Bronchial epithelial cell (primary cell): ENCODE data around the gene DUSP8. TPM values are rescaled to one million over a fixed set of nuclear protein-coding genes. Genes with fewer than 3 reads are reported as not detected.

Experiments used
- DNase-seq: peaks from one replicate; pipeline ENCODE4 v3.0.0-alpha.2; 2010; ENCODE audit warnings: low read depth
- FAIRE-seq: peaks from 2 replicates; lab custom pipeline; 2011; peaks lifted over from hg19 to GRCh38; lab: Jason Lieb, UNC
- H3K27me3 ChIP-seq: 2 replicates; pipeline ENCODE4 v1.5.1; 2011; ENCODE audit warnings: low read length; ENCODE audit not compliant: control insufficient read depth, insufficient read depth
- H3K36me3 ChIP-seq: 2 replicates; pipeline ENCODE4 v1.5.1; 2011; ENCODE audit warnings: low read length; ENCODE audit not compliant: control insufficient read depth, insufficient read depth
- H3K4me3 ChIP-seq: 2 replicates; pipeline ENCODE4 v1.5.1; 2011; ENCODE audit warnings: mild to moderate bottlenecking, low read depth, low read length, control low read depth
- total RNA-seq: library from RNA; depleted of rRNA; stranded (reverse); fragments of >200 nt; gene quantifications from 2 replicates; pipeline ENCODE4 v1.2.1, GENCODE V29; 2014
- TF ChIP-seq, protein P1 (sequence below): IDR thresholded peaks from 2 replicates; pipeline ENCODE4 v1.5.1; 2011; ENCODE audit warnings: mild to moderate bottlenecking, moderate library complexity, low read length, control low read depth, inconsistent platforms; ENCODE audit not compliant: insufficient read depth, severe bottlenecking

Gene DUSP8
- total RNA-seq, 1 donor from 2014 or later = 0.26 TPM

DNA sequence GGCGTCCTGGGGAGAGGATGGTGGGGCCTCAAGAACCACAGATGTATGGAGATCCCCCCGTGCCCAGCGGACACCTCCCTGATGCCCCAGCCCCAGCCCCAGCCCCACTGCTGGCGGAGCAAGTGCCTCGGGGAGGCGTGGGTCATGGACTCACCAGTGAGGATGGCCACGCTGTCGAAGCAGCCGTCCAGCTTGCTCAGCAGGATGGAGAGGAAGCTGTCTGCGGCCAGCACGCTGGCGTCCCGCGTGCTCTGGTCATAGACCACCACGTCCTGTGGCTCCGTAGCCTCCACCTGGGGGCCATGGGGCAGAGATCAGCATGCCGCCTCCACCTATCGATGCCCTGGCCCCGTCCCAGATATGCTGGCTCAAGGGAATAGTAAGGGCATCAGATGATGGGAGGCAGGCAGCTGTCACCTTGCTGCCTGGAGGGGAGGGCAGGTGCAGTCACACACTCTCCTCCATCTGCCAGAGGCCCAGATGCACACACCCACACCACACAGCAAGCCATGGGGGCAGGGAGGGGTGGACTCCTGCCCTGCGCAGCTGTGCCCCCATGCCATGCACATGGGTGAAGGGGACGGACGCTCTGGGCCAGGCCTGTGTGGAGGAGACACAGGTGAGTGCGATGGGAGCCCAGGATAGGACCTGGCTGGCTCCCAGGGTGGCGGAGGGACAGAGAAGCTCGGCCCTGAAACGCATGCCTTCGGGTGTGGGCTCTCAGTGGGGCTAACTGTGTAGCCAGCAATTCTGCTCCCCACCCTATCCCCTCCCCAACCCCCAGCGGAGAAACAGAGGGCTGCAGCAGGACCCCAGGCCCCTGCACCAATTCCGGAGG, 8.2 kb downstream of the DUSP8 start:
- Histone ChIP-seq H3K4me3 (no peak overlapping the region), H3K27me3 (peaks cover 2% of the 10 kb centered on the region), H3K36me3 (no peaks in the 10 kb centered on the region)
- DNase-seq = no peak
- TF ChIP-seq, protein P1, sequence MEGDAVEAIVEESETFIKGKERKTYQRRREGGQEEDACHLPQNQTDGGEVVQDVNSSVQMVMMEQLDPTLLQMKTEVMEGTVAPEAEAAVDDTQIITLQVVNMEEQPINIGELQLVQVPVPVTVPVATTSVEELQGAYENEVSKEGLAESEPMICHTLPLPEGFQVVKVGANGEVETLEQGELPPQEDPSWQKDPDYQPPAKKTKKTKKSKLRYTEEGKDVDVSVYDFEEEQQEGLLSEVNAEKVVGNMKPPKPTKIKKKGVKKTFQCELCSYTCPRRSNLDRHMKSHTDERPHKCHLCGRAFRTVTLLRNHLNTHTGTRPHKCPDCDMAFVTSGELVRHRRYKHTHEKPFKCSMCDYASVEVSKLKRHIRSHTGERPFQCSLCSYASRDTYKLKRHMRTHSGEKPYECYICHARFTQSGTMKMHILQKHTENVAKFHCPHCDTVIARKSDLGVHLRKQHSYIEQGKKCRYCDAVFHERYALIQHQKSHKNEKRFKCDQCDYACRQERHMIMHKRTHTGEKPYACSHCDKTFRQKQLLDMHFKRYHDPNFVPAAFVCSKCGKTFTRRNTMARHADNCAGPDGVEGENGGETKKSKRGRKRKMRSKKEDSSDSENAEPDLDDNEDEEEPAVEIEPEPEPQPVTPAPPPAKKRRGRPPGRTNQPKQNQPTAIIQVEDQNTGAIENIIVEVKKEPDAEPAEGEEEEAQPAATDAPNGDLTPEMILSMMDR = no peak
- no peak for FAIRE-seq

DNA sequence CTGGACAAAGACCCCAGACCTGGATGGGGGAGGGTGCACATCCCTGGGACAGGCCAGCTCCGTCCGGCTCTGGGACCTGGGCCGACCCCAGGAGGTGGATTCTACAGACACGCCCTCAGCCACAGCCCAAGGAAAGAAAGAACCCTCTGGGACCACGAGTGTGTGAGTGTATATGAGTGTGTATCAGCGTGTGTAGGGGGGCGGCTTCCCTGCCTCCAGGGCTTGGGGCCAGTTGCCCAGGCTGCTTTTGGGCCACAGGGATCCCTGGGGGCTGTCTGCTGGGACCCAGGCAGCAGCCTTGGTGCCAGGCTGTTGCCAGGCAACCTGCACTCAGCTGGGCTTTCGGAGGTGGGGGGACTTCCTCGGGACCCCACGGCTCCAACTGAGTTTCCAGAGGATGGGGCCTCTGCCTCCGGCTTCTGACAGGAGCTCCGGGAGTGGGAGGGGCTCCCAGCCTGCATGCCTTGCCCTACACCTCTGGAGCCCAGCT, 8.9 kb downstream of the DUSP8 start:
- Histone ChIP-seq H3K27me3 (peaks cover 2% of the 10 kb centered on the region), H3K36me3 (no peaks in the 10 kb centered on the region), H3K4me3 (no peak overlapping the region)
- DNase-seq (no peak), FAIRE-seq (no peak)
- TF ChIP-seq, protein P1 = no peak

DNA sequence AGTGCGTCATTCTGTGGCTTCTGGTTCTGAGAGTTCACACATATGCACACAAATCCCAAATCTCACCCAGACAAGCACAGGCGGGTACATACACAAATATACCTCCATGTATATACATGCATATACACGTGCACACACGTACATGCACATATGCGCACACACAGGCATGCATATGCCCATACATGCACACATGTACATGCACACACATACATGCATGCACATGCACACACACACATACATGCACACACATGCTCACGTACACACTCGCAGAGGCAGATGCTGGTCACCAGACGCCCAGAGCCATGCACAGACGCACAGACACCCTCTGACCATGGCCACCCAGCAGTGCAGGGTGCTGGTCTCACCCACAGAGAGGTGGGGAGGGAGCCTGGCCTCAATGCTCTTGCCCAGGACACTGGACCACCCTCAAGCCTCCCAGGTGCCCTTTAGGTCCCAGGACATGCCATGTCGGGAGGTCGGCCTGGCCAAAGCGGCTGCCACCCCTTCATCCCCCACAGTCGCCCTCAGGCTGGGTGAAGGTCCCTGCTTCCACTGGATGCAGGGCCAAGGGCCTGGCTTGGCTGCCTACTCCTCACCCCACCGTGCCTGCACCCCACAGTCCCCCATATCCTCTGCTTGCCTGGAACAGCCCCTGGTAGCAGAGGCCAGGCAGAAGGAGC, 9.5 kb downstream of the DUSP8 start:
- no peak for DNase-seq
- peaks cover 2% of the 10 kb centered on the region for H3K27me3 ChIP-seq
- H3K4me3 ChIP-seq = no peak overlapping the region
- FAIRE-seq = no peak
- TF ChIP-seq, protein P1 = no peak
- H3K36me3 ChIP-seq = no peaks in the 10 kb centered on the region

DNA sequence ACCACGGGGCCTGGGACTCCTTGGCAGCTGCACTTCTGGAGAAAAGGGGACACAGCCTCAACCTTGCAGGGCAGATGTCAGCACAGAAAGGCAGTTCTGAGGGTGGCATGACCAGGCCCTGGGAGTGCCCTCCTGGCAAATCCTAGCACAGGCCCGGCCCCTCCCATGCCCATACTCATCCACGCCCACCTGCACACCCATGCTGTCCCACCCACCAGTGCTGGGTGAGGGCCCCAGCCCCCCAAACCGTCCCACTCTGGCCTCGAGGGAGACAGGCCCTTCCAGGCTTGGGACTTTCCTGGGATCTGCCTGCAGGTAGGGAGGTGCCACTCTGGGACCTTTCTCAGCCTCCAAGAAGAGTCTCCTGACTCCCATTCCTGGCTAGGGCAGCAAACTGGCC, 10.1 kb downstream of the DUSP8 start:
- Histone ChIP-seq H3K36me3 (no peaks in the 10 kb centered on the region), H3K4me3 (no peak overlapping the region), H3K27me3 (peaks cover 2% of the 10 kb centered on the region)
- DNase-seq = no peak
- no peak for FAIRE-seq
- TF ChIP-seq, protein P1 = no peak

DNA sequence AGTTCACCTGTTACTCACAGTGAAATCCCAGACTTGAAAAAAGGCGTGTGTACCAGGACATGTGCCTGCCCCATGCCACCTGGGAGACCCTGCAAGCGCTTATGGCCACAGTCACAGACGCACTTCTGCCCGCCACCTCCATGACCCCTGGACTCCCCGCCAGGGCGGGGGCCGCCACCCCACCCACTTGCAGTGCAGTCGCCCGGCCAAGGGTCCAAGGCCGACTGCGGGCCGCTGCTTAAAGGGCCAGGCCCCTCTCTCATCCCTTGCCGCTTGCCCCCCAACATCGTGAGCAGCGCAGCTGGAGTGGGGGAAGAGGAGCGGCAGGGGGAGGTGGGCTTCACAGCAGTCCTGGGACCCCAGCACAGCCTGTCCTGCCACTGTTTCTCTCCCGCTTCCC, 10.8 kb downstream of the DUSP8 start:
- H3K4me3 ChIP-seq = no peak overlapping the region
- H3K27me3 ChIP-seq = peaks cover 2% of the 10 kb centered on the region
- TF ChIP-seq, protein P1 = no peak
- DNase-seq (no peak), FAIRE-seq (no peak)
- H3K36me3 ChIP-seq = no peaks in the 10 kb centered on the region
